Activated CD4-positive, alpha-beta T cell treated with anti-CD3 and anti-CD28 coated beads, Interleukin-2, amount 50 U/mL, for 4 hours (primary cell): ENCODE data around the gene CDHR3.

ENCODE experiments used
- DNase-seq, 2 experiments: peaks; one replicate each; pipeline ENCODE4 v3.0.0-alpha.2; 2020

Gene CDHR3

GRCh38 chr7:106029941-106030340 lies 66.9 kb downstream of the CDHR3 start:
- DNase-seq: no peak

DNA sequence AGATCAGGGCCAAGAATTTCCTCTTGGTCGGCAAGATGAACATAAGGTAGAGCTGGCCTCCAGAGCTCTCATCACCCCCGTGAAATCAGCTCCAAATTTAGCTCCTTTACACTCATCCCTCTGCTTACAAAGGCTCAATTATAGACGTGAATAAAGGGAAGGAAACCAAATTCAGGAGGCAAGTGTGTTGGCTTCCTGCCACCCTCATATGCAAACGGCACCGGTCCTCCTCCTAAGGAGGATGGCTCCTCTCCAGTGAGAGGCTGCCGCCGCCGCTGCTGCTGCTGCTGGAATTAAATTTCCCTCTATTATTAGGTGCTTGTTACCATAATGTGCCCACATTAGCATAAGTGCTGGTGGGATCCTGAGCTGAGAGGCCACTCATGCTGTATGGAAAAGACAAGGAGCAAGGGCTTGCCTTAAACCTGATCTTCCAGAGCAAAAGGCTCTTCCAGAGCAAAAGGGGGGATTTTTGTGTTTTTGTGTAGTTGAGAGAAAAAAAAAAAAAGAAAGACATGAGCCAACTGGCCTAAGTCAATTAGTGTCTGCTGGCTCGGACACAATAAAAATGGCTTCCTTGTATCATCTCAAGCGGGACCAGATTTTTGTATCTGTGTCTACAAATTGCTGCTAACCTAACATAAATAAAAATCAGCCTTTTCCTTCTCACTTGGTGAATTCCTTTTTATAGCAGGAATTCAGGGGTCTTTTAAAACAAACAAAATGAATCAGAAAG lies 68.4 kb downstream of the CDHR3 start:
- no peak for DNase-seq

GRCh38 chr7:106032295-106032694 lies 69.2 kb downstream of the CDHR3 start:
- DNase-seq: no peak

- DNase-seq: no peak
Measured at GRCh38 chr7:106033735-106034134, 70.7 kb downstream of the CDHR3 start.

DNA sequence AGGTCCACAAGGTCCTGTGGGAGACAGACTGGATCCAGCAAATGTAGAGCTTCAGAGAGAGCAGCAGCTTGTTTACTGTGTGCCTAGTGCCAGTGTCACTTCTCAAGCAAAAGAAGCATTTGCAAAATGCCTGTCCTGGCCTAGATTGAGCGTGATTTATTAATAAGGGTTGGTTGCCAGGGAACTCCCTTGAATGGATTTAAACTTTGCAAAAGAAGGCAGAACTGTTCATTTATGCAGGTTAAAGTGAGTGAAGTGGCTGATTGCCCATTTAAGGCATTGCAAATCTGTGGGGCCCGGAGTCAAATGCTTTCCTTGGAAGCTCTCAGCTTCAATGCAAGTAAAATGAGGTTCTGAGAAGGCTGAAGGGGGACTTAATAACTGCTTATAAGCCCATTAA lies 71.3 kb downstream of the CDHR3 start:
- DNase-seq: no peak

DNA sequence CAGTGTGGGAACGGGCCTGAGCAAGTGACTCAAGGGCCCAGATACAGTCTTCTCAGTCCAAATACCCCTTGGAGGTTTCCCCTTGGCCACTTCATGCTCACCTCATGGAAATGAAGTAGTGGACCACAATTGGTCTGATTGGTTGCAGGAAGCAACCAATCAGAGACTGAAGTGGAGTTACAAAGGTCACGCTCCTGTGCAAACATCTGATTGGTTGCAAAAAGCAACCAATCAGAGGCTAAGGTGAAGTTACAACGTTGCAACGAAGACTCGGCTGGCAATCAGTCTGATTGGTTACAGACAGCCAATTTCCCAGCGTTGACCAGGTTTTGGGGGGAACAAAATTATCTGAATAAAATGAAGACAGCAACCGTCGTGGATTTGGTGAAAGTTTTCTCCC lies 72.5 kb downstream of the CDHR3 start:
- DNase-seq: no peak

DNA sequence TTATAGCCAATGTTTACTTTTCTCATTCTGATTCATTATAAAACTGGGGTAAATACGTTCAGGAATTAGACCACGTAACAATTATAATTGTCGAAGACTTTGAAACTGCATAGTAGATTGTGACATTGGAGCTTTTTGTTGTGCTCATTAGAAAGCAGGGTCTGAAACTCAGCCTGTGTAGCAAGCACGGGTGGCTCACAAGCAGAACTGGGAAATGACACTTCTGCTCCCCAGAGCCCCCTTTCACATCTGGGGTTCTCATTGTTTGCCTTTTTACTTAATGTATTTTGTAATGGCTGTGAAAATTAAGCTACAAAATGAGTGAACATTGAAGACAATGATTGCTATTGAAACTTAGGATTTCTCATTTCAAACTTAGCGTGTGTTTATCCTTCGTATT lies 72.9 kb downstream of the CDHR3 start:
- DNase-seq: no peak

GRCh38 chr7:106037489-106038176 lies 74.6 kb downstream of the CDHR3 start:
- DNase-seq: no peak

- no peak for DNase-seq
Measured at GRCh38 chr7:106038289-106038688, 75.2 kb downstream of the CDHR3 start.

- no peak for DNase-seq
Measured at GRCh38 chr7:106038916-106039315, 75.9 kb downstream of the CDHR3 start.

GRCh38 chr7:106039486-106040060 lies 76.5 kb downstream of the CDHR3 start:
- no peak for DNase-seq

DNA sequence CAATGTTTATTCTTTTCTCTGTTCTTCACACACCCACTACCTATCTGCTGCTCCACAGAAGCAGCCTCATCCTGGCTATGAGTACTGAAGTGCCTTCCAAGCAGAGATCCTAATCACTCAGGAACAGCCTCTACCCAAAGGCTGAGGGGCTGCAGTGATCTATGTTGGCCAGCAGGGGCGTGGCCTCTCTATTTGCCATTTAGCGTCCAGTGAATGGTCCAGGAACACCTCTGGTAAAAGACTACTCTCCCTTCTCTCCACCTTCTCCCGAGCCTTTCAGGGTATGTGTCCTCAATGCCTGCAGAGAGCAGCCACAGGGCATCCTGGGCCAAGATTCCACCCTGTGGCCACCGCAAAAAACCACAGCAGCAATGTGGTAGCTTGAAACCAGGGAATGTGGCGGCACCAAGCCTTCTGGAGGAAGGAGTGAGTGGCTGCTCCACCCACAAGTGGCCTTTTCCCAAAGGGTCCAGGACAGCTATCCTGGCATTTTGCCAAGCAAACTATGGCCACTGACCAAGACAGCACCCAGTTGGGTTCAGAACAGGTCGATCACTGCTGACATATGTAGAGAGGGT lies 78.2 kb downstream of the CDHR3 start:
- no peak for DNase-seq

- DNase-seq: no peak
Measured at GRCh38 chr7:106042196-106042611, 79.1 kb downstream of the CDHR3 start.

DNA sequence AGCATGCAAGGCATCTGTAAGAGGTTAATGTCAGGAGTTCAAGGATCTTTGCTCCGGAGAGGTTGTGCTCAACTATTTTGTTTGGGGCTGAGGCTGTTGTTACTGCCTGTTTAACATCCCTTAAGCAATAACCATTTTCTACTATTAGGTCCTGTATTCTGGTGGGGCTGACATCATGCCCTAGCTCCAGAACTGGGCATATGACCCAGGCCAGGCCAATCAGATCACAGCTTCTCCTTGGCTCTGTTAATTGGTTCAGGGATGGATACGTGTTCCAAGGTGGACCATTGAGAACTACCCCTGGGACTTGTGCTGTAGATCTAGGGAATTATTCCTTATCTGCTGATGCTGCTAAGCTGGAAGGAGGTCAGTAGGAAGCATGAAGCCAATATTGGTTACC lies 82.1 kb downstream of the CDHR3 start:
- DNase-seq: no peak

DNA sequence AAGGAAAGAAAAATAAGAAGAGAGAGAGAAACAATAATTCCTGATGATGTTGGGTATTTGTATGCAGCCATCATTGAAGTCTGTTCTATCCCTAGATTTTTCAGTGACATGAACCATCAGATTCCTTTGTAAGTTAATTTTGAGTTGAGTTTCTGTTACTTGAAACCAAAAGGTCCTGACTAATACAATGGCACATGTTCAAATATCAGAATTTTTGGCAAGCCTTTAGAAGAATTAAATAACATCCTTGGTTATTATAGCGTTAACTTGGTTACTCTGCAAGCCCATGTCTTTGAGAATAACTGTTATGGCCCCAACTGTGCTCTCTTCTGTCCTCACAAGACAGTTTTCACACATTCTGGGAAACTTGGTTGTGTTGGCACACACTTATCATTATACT lies 82.5 kb downstream of the CDHR3 start:
- no peak for DNase-seq

DNA sequence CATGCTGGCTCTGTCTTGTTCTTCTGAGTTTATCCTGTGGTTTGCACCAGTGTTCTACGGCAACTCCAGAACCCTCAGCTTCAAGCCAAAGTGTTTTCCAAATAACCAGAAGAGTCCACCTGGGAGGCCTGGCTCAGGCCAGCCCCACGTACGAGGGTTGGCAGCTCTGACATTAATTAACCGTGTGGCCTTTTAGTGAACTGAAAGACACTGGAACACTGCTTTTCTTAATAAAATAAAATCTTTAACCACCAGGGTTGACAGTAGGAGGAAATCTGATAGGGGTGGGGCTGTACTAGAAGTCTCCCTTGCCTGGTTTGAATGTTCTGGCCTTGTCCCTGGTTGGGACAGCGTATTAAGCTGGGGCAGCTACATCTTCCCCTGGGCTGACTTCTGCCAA lies 84.1 kb downstream of the CDHR3 start:
- no peak for DNase-seq

DNA sequence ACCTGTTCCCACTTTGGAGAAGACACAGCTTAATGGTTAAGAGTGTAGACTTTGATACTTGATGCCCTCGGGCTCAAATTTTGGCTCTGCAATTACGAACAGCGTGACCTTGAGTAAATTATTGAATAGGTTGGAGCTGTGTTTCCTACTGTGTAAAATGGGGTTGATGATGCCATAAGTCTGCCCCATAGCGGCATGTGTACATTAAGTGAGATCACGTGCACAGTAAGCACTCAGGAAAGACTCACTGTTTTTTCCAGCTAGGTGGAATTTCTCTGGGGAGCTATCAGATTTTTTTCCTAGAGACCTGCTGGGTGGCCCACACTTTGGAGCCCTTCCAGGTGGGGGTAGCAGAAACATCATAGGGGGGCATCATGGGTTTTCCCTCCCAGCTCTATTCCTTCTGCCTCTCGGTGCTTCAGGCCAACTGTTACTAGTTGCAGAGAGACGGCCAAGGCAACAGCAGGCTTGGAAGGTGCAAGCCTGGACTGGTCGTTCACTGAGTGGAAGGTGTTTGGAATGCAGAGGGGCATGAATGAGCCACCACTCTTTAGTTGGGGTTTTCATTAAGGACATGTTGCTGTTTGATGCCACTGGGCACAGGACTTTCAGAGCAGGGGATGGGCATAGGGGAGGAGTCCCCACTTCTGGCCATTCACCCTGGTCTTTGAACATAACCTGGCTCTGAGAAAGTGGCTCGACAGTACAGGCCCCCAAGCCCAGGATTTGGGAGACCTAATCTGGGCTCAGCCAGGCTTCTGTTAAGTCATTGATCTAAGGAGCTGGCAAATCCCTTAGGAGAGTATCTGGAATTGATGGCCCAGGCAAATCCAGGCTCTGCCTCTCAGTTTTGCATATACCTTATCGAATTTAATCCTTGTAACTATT lies 85.0 kb downstream of the CDHR3 start:
- DNase-seq: no peak

DNA sequence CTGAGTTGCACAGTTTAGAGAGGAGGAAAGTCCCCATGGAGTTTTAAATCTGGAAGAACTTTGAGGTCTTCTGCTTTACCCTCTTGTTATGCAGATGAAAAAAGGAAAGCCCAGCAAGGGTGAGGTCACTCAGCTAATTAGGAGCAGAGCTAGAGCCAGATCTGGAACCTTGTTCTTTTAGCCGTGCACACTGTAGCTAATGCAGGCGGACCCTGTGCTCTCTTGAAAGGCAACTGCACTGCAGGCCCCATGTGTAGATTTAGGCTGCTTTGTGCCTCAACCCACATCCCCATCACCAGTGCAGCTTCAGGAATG lies 85.6 kb downstream of the CDHR3 start:
- no peak for DNase-seq

DNA sequence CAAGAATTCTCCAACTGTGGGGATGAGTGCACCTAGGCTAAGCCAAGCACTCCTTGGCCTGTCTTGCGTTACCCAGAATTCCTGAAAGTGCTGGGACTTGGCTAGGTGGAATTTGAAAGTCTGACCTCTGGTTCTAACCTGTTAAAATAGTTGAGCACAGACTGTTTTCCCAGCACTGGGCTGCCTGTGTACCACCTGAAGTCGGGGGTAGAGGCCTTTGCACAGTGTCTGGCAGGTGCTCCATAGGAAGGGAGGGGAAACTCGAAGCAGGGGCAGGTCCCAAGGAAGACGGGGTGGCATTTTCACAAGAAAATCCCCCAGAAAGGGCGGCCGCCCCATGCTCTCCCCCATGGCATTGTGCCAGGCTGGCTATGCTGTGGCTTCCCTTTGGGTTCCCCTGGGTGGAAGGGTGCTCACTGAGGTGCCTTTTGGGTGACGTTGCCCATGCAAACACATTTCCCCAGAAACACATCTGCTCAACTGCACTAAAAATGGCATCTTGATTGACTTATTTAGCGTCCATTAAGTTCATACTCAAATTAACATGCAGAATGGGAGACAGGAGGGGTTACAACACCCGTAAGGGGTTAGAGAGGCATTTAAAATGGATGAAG lies 86.2 kb downstream of the CDHR3 start:
- DNase-seq: no peak

DNA sequence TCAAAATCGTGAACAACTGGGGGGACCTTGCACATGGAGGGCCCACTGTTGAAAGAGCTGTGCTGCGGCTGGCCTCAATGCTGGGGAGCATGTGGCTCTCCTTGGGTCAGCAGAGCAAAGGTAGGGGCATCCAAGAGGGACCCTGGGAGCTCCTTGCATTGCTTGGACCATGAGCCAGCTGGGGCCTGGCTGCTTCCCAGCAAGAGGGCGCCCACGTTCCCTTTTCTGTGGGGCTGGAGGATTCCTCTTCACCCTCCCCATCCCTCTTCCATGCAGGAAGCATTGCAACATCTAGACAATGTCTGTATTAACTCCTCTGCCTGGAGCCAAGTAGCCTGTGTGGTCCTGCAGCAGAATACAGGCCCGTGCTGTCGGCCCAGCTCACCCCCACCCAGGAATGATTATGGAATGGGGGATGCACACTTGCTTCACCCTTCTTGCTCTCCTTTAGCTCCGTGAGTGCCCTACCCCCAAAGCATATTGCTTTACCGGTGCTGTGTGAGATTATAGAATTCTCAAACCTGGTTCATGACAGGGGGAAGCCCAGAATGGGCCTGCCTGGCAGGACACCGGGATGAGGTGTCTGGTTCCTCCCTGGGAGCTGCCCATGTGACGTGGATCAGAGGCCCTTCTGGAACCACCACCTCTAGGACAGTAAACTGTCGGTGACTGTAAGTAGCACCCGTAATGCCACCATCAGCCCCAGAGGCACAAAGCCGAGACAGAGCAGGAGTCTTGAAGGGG lies 87.1 kb downstream of the CDHR3 start:
- no peak for DNase-seq

- no peak for DNase-seq
Measured at GRCh38 chr7:106050746-106051117, 87.7 kb downstream of the CDHR3 start.

DNA sequence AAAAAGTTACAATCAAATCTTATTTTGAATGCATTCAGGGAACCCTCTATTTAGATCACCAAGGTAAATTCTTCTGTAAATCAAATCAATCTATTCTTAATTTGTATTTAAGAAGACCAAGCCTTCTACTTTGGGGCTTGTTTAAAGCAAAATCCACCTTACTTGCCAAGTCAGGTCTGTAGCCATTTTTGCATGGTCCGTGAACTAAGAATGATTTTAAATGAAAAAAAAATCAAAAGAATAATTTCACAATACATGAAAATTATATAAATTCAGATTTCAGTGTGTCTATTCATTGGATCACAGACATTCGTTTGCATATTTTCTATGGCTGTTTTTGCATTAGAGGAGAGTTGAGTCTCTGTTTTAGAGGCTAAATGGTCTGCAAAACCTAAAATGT lies 89.6 kb downstream of the CDHR3 start:
- no peak for DNase-seq
